HepG2 (cell line): ENCODE results near the gene LSM3. TPM values are rescaled to one million over a fixed set of nuclear protein-coding genes. Genes with fewer than 3 reads are reported as not detected.

Experiments used
- ATAC-seq: fragments of 200-7000 bp; cut with Tn5 transposase; 3 replicates; pipeline ENCODE4 v1.9.1; 2020; ENCODE audit warnings: mild to moderate bottlenecking, moderate library complexity
- BruUV-seq: library from RNA; stranded (reverse); fragments of 400-500 nt; replicated peaks from 2 replicates; lab custom pipeline; 2021; lab: Mats Ljungman, UMichigan
- CTCF ChIA-PET: fragments of 300-600 bp; formaldehyde crosslinking; extraction: SDS; loops from one replicate; lab custom pipeline; 2021; ENCODE audit warnings: low total read pairs, inconsistent platforms, low intra/inter-chr PET ratio; lab: Yijun Ruan, JAX
- POLR2A ChIA-PET: fragments of 350-600 bp; sonication (Branson Sonifier 250); formaldehyde crosslinking; loops from one replicate; lab custom pipeline; 2020; ENCODE audit warnings: antibody characterized with exemption, inconsistent platforms; lab: Yijun Ruan, JAX
- DNase-seq: peaks from one replicate; pipeline ENCODE4 v3.0.0-alpha.2; 2015; ENCODE audit warnings: low spot score
- FAIRE-seq: peaks from 3 replicates; lab custom pipeline; 2011; peaks lifted over from hg19 to GRCh38; lab: Jason Lieb, UNC
- H2AFZ ChIP-seq: one replicate; pipeline ENCODE4 v1.6.1; 2011; ENCODE audit warnings: low read length, inconsistent platforms
- H3K27ac ChIP-seq: fragments of 300-600 bp; 3 replicates; pipeline ENCODE4 v1.8.0; 2011; ENCODE audit warnings: mixed run types, mild to moderate bottlenecking, mixed read lengths, low read length, inconsistent platforms; ENCODE audit not compliant: insufficient read depth; ENCODE audit errors: extremely low read length
- H3K27me3 ChIP-seq, 2 experiments: fragments of 200-600 bp in 1 of 2; 2 replicates in 1 of 2; 3 replicates in 1 of 2; pipeline versions ENCODE4 v1.6.0 to v1.8.0; 2011; ENCODE audit warnings: low read length in 2 of 2, mild to moderate bottlenecking in 2 of 2, moderate library complexity in 2 of 2, inconsistent platforms in 1 of 2; ENCODE audit not compliant: insufficient read depth in 2 of 2, control insufficient read depth in 1 of 2
- H3K36me3 ChIP-seq, 2 experiments: fragments of 200-600 bp in 1 of 2; replicated peaks in 1 of 2; 2 replicates in 1 of 2; 3 replicates in 1 of 2; pipeline versions ENCODE4 v1.5.1 to v1.8.0; 2011; ENCODE audit warnings: low read length in 2 of 2, inconsistent platforms in 1 of 2; ENCODE audit not compliant: insufficient read depth in 2 of 2, control insufficient read depth in 1 of 2
- H3K4me1 ChIP-seq: 2 replicates; pipeline ENCODE4 v1.5.1; 2012; ENCODE audit warnings: low read length, inconsistent platforms; ENCODE audit not compliant: insufficient read depth
- H3K4me2 ChIP-seq: 2 replicates; pipeline ENCODE4 v1.6.0; 2011; ENCODE audit warnings: low read depth, low read length, inconsistent platforms
- H3K4me3 ChIP-seq, 3 experiments: fragments of 200-600 bp in 1 of 3; sonication (generic), shearing (Covaris generic) in 1 of 3; replicated peaks in 1 of 3; 2 replicates each; pipeline ENCODE4 v1.5.1; 2011 to 2016; ENCODE audit warnings: low read length in 3 of 3, inconsistent platforms in 2 of 3, low read depth in 2 of 3, mild to moderate bottlenecking in 2 of 3, control low read depth in 1 of 3, mixed read lengths in 1 of 3; ENCODE audit not compliant: insufficient read depth in 1 of 3
- H3K79me2 ChIP-seq: one replicate; pipeline ENCODE4 v1.6.1; 2011; ENCODE audit warnings: low read length, inconsistent platforms; ENCODE audit not compliant: insufficient read depth
- H3K9ac ChIP-seq: 2 replicates; pipeline ENCODE4 v1.6.0; 2011; ENCODE audit warnings: mild to moderate bottlenecking, low read depth, low read length, inconsistent platforms; ENCODE audit not compliant: insufficient read depth
- H3K9me3 ChIP-seq: 2 replicates; pipeline ENCODE4 v1.5.1; 2012; ENCODE audit warnings: mild to moderate bottlenecking, low read length
- H4K20me1 ChIP-seq: 2 replicates; pipeline ENCODE4 v1.6.0; 2011; ENCODE audit warnings: inconsistent platforms, mild to moderate bottlenecking, low read length, moderate library complexity; ENCODE audit not compliant: insufficient read depth
- SMARCE1 ChIP-seq: fragments of 450-650 bp; IDR thresholded peaks from 2 replicates; pipeline ENCODE4 v1.6.1; 2017; ENCODE audit warnings: borderline replicate concordance
- WGBS: methylation state at CpG from one replicate; pipeline ENCODE4 v1.1.6; 2017; ENCODE audit warnings: low lambda C conversion rate; 5-methylcytosine and 5-hydroxymethylcytosine counted together
- in situ Hi-C: cut with HindIII; loops from 2 replicates; pipeline ENCODE4 v1.10.0; 2017; ENCODE audit warnings: low pct_unique_long_range_greater_than_20kb; ENCODE audit not compliant: extremely low pct_ligation_motif_present
- intact Hi-C: fragments of 100-400 bp; cut with micrococcal nuclease; formaldehyde crosslinking; loops from one replicate; pipeline ENCODE4 v1.10.0; 2022; ENCODE audit not compliant: unreplicated experiment
- polyA plus RNA-seq, 8 experiments: library from polyadenylated mRNA; depleted of rRNA in 3 of 8; stranded (reverse) in 7 of 8; unstranded in 1 of 8; fragments of >200 nt; fragmentation: Illumina TruSeq in 4 of 8; extraction: Trizol in 4 of 8; gene quantifications; 2 replicates each; pipeline versions ENCODE4 v1.2.1 to v1.2.3, GENCODE V29; 2011 to 2016; ENCODE audit warnings: low read depth in 4 of 8, missing spikeins in 1 of 8, mixed read lengths in 1 of 8; ENCODE audit not compliant: insufficient read depth in 1 of 8
- total RNA-seq, 5 experiments: library from RNA; depleted of rRNA; stranded (reverse); fragments of >200 nt; fragmentation: Illumina TruSeq; extraction: Trizol; gene quantifications; 2 replicates each; pipeline ENCODE4 v1.2.3, GENCODE V29; 2016; ENCODE audit warnings: low read depth in 1 of 5
- TF ChIP-seq, protein P1 (sequence below): sonication (generic); formaldehyde crosslinking; IDR thresholded peaks from 2 replicates; pipeline ENCODE4 v1.4.0; 2020; ENCODE audit warnings: mild to moderate bottlenecking, missing genetic modification reagents

LSM3 gene
- total and polyA plus RNA-seq, 2 of the 13 experiments (the other 11 are each of a cell fraction or from before 2014, with no cell fraction given): 5.1 to 19.4 TPM

- no peak for ATAC-seq
- H3K27ac ChIP-seq: no peak overlapping the region
- H4K20me1 ChIP-seq: peaks cover 2% of the 10 kb centered on the region; the same call in 1 of the 2 replicates
- 98% methylated on average over 7 of the region's 7 CpGs for WGBS
- in situ Hi-C loops: no loop called here
- no peak overlapping the region for H2AFZ ChIP-seq
- no peak for TF ChIP-seq SMARCE1
- TF ChIP-seq, protein P1, sequence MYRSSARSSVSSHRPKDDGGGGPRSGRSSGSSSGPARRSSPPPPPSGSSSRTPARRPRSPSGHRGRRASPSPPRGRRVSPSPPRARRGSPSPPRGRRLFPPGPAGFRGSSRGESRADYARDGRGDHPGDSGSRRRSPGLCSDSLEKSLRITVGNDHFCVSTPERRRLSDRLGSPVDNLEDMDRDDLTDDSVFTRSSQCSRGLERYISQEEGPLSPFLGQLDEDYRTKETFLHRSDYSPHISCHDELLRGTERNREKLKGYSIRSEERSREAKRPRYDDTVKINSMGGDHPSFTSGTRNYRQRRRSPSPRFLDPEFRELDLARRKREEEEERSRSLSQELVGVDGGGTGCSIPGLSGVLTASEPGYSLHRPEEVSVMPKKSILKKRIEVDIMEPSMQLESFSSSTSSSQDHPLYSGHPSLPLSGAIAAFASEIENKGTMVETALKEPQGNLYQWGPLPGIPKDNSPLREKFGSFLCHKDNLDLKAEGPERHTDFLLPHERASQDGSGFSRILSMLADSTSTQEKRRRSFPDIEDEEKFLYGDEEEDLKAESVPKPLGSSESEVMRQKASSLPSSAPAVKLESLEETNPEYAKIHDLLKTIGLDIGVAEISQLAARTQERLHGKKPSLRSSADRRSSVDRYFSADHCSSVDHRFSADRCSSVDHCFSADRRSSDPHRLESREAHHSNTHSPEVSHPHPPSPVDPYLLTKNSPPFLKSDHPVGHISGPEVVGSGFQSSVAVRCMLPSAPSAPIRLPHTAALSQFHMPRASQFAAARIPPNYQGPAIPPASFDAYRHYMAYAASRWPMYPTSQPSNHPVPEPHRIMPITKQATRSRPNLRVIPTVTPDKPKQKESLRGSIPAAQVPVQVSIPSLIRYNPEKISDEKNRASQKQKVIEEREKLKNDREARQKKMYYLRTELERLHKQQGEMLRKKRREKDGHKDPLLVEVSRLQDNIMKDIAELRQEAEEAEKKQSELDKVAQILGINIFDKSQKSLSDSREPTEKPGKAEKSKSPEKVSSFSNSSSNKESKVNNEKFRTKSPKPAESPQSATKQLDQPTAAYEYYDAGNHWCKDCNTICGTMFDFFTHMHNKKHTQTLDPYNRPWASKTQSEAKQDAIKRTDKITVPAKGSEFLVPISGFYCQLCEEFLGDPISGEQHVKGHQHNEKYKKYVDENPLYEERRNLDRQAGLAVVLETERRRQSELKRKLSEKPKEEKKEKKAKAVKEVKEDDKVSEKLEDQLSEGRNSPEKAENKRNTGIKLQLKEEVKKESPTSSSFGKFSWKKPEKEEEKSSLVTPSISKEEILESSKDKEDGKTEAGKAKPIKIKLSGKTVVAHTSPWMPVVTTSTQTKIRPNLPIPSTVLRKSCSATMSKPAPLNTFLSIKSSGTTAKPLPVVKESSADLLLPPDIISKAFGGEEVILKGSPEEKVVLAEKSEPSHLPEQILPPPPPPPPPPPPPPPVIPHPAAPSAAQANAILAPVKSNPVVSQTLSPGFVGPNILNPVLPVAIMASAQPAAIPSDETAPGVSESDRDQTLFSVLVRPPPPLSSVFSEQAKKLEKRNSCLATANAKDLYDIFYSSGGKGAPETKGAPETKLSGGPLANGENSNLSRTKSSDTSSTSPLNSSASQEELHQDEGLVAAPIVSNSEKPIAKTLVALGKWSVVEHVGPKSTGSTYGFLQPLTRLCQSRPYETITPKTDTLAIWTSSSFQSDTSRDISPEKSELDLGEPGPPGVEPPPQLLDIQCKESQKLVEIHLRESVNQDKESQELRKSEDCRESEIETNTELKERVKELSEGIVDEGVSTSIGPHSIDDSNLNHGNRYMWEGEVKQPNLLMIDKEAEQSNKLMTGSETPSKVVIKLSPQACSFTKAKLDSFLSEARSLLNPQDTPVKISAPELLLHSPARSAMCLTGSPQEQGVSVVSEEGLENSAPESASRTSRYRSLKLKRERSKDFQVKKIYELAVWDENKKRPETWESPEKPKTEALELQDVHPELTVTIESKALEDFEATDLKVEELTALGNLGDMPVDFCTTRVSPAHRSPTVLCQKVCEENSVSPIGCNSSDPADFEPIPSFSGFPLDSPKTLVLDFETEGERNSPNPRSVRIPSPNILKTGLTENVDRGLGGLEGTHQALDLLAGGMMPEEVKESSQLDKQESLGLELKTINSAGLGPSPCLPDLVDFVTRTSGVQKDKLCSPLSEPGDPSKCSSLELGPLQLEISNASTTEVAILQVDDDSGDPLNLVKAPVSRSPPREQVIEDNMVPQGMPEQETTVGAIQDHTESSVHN: no peak
- TF ChIP-seq, all 625 proteins: peak for 0
- H3K27me3 ChIP-seq: no peaks in the 10 kb centered on the region
- no peak for FAIRE-seq
- intact Hi-C loops: no loop called here
- no peaks in the 10 kb centered on the region for H3K4me1 ChIP-seq
- no peak for DNase-seq
- no peaks in the 10 kb centered on the region for H3K79me2 ChIP-seq
- no peaks in the 10 kb centered on the region for H3K9me3 ChIP-seq
- POLR2A ChIA-PET: interaction anchor here (1.8 kb wide), 1 partner anchor 24 kb away, joined by 4 read pairs; the partner anchor contains the start of genes LSM3 and XPC
- H3K36me3 ChIP-seq: peaks cover 25 to 57% of the 10 kb centered on the region in 2 experiments
- no peak overlapping the region for H3K4me3 ChIP-seq
- CTCF ChIA-PET: no interaction called here
- H3K4me2 ChIP-seq: no peak overlapping the region
- no peak overlapping the region for H3K9ac ChIP-seq
- no TSS peak for BruUV-seq
Measured at GRCh38 chr3:14154895-14155440, 23.6 kb upstream of the LSM3 start.
